Measurements from ENCODE around the gene PRSS2. TPM values are rescaled to one million over a fixed set of nuclear protein-coding genes. Genes with fewer than 3 reads are reported as not detected.

Gene PRSS2
- total RNA-seq, 4 donors from 2014 or later, result 29.7 to 243 (median 208) TPM

DNA sequence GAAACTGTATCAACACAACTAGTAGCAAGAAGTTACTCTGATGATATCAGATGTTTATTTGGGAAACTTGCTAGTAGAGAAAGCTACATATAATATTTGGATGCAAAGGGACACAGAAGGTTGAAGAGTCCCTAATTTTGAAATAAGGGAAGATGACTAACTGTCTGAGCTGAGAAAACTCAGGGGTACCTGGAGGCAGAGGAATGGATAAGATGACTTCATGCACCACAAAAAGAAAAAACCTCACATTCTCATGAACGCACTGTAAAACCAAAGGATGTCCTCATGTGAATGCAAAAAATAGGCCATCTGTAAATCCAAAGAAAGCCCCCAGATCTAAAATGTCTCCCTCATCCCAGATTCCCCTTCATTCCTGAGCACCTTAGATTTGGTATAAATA, 29.3 kb downstream of the PRSS2 start:
- Histone ChIP-seq H3K27me3 (peaks cover 0 to 19% of the 10 kb centered on the region in 2 donors), H3K9me3 (no peaks in the 10 kb centered on the region), H3K27ac (peak overlapping the region; percentile 74 to 97 (median 87)), H3K36me3 (no peaks in the 10 kb centered on the region), H3K4me3 (no peak overlapping the region), H3K4me1 (peaks cover 0 to 20% (median 9%) of the 10 kb centered on the region in 4 donors)
- DNase-seq, result no peak
- TF ChIP-seq POLR2A (IDR thresholded peaks at IDR 0.05), result no peak
- TF ChIP-seq, protein P1, sequence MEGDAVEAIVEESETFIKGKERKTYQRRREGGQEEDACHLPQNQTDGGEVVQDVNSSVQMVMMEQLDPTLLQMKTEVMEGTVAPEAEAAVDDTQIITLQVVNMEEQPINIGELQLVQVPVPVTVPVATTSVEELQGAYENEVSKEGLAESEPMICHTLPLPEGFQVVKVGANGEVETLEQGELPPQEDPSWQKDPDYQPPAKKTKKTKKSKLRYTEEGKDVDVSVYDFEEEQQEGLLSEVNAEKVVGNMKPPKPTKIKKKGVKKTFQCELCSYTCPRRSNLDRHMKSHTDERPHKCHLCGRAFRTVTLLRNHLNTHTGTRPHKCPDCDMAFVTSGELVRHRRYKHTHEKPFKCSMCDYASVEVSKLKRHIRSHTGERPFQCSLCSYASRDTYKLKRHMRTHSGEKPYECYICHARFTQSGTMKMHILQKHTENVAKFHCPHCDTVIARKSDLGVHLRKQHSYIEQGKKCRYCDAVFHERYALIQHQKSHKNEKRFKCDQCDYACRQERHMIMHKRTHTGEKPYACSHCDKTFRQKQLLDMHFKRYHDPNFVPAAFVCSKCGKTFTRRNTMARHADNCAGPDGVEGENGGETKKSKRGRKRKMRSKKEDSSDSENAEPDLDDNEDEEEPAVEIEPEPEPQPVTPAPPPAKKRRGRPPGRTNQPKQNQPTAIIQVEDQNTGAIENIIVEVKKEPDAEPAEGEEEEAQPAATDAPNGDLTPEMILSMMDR (IDR thresholded peaks at IDR 0.05), result no peak

DNA sequence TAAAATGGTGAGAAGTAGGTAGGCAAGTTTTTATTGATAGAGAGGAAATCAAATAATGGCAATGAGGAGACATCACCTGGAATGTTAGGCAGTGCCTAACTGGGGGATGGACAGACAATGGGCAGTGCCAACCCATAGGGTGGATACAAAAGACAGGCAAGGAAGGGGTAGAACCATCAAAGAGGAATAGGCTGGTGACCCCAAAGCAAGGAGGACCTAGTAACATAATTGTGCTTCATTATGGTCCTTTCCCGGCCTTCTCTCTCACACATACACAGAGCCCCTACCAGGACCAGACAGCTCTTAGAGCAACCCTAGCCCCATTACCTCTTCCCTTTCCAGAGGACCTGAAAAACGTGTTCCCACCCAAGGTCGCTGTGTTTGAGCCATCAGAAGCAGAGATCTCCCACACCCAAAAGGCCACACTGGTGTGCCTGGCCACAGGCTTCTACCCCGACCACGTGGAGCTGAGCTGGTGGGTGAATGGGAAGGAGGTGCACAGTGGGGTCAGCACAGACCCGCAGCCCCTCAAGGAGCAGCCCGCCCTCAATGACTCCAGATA, 30.0 kb downstream of the PRSS2 start:
- Histone ChIP-seq H3K4me3 (no peak overlapping the region), H3K27ac (peak overlapping the region; percentile 74 to 97 (median 87)), H3K4me1 (peaks cover 0 to 17% (median 9%) of the 10 kb centered on the region in 4 donors), H3K36me3 (no peaks in the 10 kb centered on the region), H3K27me3 (peaks cover 0 to 19% of the 10 kb centered on the region in 2 donors), H3K9me3 (no peaks in the 10 kb centered on the region)
- TF ChIP-seq, protein P1 (IDR thresholded peaks at IDR 0.05), result no peak
- no peak for TF ChIP-seq POLR2A (IDR thresholded peaks at IDR 0.05)
- DNase-seq, result no peak

DNA sequence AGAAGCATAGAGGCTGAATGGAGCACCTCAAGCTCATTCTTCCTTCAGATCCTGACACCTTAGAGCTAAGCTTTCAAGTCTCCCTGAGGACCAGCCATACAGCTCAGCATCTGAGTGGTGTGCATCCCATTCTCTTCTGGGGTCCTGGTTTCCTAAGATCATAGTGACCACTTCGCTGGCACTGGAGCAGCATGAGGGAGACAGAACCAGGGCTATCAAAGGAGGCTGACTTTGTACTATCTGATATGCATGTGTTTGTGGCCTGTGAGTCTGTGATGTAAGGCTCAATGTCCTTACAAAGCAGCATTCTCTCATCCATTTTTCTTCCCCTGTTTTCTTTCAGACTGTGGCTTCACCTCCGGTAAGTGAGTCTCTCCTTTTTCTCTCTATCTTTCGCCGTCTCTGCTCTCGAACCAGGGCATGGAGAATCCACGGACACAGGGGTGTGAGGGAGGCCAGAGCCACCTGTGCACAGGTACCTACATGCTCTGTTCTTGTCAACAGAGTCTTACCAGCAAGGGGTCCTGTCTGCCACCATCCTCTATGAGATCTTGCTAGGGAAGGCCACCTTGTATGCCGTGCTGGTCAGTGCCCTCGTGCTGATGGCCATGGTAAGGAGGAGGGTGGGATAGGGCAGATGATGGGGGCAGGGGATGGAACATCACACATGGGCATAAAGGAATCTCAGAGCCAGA, 31.0 kb downstream of the PRSS2 start:
- DNase-seq, result no peak
- peaks cover 0 to 14% of the 10 kb centered on the region in 2 donors for H3K27me3 ChIP-seq
- no peaks in the 10 kb centered on the region for H3K36me3 ChIP-seq
- no peak for TF ChIP-seq POLR2A (IDR thresholded peaks at IDR 0.05)
- TF ChIP-seq, protein P1 (IDR thresholded peaks at IDR 0.05), result no peak
- no peaks in the 10 kb centered on the region for H3K9me3 ChIP-seq
- peaks cover 0 to 22% (median 9%) of the 10 kb centered on the region in 4 donors for H3K4me1 ChIP-seq
- H3K27ac ChIP-seq, result peak overlapping the region in 3 of 4 donors; percentile 14 to 96 (median 74)
- no peak overlapping the region for H3K4me3 ChIP-seq

DNA sequence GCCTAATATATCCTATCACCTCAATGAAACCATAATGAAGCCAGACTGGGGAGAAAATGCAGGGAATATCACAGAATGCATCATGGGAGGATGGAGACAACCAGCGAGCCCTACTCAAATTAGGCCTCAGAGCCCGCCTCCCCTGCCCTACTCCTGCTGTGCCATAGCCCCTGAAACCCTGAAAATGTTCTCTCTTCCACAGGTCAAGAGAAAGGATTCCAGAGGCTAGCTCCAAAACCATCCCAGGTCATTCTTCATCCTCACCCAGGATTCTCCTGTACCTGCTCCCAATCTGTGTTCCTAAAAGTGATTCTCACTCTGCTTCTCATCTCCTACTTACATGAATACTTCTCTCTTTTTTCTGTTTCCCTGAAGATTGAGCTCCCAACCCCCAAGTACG, 31.5 kb downstream of the PRSS2 start:
- Histone ChIP-seq H3K27ac (peak overlapping the region in 2 of 4 donors; percentile 74 to 96), H3K27me3 (peaks cover 0 to 10% of the 10 kb centered on the region in 2 donors), H3K4me1 (peaks cover 0 to 26% (median 8%) of the 10 kb centered on the region in 4 donors), H3K9me3 (no peaks in the 10 kb centered on the region), H3K36me3 (no peaks in the 10 kb centered on the region), H3K4me3 (no peak overlapping the region)
- TF ChIP-seq, protein P1 (IDR thresholded peaks at IDR 0.05), result no peak
- TF ChIP-seq POLR2A (IDR thresholded peaks at IDR 0.05), result no peak
- no peak for DNase-seq

DNA sequence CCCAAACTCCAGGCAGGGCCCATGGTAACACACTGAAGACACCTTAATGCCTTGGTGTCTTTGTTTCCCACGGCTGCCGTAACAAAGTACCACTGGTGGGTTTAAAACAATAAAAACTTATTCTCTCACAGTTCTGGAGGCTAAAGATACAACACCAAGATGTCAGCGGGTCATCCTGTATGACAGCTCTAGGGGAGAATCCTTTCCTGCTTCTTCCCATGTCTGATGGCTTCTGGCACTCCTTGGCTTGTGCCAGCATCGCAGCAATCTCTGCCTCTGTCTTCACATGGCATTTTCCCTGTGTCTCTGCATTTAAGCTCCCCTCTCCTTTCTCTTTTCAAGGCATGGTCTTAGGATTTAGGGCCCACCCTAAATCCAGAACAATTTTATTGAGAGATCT, 33.1 kb downstream of the PRSS2 start:
- Histone ChIP-seq H3K4me3 (no peak overlapping the region), H3K4me1 (peaks cover 0 to 32% (median 5%) of the 10 kb centered on the region in 4 donors), H3K36me3 (no peaks in the 10 kb centered on the region), H3K9me3 (no peaks in the 10 kb centered on the region), H3K27ac (peak overlapping the region; percentile 53 to 96 (median 81)), H3K27me3 (no peaks in the 10 kb centered on the region)
- TF ChIP-seq POLR2A (IDR thresholded peaks at IDR 0.05), result no peak
- TF ChIP-seq, protein P1 (IDR thresholded peaks at IDR 0.05), result no peak
- DNase-seq, result no peak
